ENCODE data around the gene RASAL1.

The RASAL1 gene

GRCh38 chr12:113052326-113052725 lies 83.2 kb downstream of the RASAL1 start:
- DNase-seq = no peak

GRCh38 chr12:113051759-113052158 lies 83.8 kb downstream of the RASAL1 start:
- no peak for DNase-seq

DNA sequence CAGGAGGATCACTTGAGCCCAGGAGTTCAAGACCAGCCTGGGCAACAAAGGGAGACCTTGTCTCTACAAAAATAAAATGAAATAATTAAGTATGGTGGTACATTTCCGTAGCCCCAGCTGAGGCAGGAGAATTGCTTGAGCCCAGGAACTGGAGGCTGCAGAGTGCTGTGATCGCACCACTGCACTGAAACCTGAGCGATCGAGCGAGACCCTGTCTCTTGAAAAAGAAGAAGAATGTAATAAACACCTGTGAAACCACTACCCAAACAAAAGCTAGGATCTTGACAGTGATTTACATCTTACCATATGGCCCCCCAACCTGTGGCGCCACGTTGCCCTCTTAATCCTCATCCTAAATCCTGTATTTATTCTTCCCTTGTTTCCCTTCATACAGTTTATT lies 84.8 kb downstream of the RASAL1 start:
- DNase-seq = no peak

DNA sequence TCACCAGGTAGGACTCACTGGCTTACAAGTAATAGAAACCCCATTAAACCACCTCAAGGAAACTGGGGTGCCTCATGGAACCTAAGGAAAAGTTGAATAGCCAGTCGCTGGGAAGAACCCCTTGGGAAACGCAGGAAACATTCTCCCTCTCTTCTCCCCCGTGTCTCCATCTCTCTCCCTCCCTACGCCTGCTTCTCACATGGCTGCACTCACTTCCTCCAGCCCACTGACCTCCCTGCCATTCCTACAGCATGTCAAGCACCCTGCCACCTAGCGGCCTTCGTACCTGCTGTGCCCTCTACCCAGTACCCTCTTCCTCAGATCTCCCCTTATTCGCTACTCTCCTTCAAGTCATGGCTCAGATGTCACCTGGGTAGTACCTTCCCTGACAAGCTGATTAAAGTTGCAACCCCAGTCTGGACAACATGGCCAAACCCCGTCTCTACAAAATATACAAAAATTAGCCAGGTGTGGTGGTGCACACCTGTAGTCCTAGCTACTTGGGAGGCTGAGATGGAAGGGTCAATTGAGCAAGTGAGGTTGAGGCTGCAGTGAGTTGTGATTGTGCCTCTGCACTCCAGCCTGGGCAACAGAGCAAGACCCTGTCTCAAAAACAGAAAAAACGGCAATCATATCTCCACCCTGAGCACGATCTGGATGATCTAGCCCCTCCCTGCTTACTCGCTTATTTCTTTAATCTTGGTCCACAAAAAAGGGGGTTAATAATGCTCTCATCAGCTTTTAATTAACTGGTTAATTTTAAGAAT lies 85.4 kb downstream of the RASAL1 start:
- DNase-seq = no peak
